SU-DHL-6 (cell line): ENCODE results near the gene OPA1.

Experiments
- EZH2phosphoT487 ChIP-seq: fragments of 200-600 bp; sonication (generic), shearing (Covaris generic); conservative IDR thresholded peaks from 2 replicates; pipeline ENCODE4 v1.6.1; 2018; ENCODE audit warnings: mild to moderate bottlenecking, antibody characterized with exemption, low read length, moderate library complexity, mixed read lengths
- TF ChIP-seq, protein P1 (sequence below): fragments of 200-600 bp; sonication (generic); IDR thresholded peaks from one replicate; pipeline ENCODE4 v1.5.1; 2017; ENCODE audit warnings: antibody characterized with exemption, mild to moderate bottlenecking, low read length, moderate library complexity; ENCODE audit not compliant: insufficient read depth, poor library complexity, severe bottlenecking

GRCh38 chr3:193560870-193561269, 32.1 kb upstream of the OPA1 start:
- TF ChIP-seq, protein P1, sequence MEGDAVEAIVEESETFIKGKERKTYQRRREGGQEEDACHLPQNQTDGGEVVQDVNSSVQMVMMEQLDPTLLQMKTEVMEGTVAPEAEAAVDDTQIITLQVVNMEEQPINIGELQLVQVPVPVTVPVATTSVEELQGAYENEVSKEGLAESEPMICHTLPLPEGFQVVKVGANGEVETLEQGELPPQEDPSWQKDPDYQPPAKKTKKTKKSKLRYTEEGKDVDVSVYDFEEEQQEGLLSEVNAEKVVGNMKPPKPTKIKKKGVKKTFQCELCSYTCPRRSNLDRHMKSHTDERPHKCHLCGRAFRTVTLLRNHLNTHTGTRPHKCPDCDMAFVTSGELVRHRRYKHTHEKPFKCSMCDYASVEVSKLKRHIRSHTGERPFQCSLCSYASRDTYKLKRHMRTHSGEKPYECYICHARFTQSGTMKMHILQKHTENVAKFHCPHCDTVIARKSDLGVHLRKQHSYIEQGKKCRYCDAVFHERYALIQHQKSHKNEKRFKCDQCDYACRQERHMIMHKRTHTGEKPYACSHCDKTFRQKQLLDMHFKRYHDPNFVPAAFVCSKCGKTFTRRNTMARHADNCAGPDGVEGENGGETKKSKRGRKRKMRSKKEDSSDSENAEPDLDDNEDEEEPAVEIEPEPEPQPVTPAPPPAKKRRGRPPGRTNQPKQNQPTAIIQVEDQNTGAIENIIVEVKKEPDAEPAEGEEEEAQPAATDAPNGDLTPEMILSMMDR = no peak
- TF ChIP-seq EZH2phosphoT487 = no peak
